Muscle layer of duodenum (tissue), 2 donors: ENCODE results near the gene MCF2L.
A peak's percentile ranks its signal among the peaks of the same experiment; 100 is the strongest.

Source experiments
- H3K27ac ChIP-seq: one replicate; pipeline ENCODE4 v1.7.0; 2013; ENCODE audit warnings: mild to moderate bottlenecking, low read length
- H3K27me3 ChIP-seq: one replicate; pipeline ENCODE4 v1.7.0; 2013; ENCODE audit warnings: low read depth, mild to moderate bottlenecking, control low read depth, low read length
- H3K36me3 ChIP-seq, 2 donors: one replicate each; pipeline ENCODE4 v1.7.0; 2013; ENCODE audit warnings: low read length in 2 of 2, control low read depth in 1 of 2, mild to moderate bottlenecking in 1 of 2; ENCODE audit not compliant: insufficient read depth in 2 of 2, control insufficient read depth in 1 of 2
- H3K4me1 ChIP-seq, 2 donors: one replicate each; pipeline ENCODE4 v1.7.0; 2013; ENCODE audit warnings: low read length in 2 of 2, mild to moderate bottlenecking in 2 of 2, control low read depth in 1 of 2, moderate library complexity in 1 of 2; ENCODE audit not compliant: insufficient read depth in 2 of 2, control insufficient read depth in 1 of 2
- H3K4me3 ChIP-seq, 2 donors: one replicate each; pipeline ENCODE4 v1.7.0; 2013; ENCODE audit warnings: low read length in 2 of 2, low read depth in 1 of 2, mild to moderate bottlenecking in 1 of 2
- H3K9me3 ChIP-seq, 2 donors: one replicate each; pipeline ENCODE4 v1.7.0; 2013; ENCODE audit warnings: low read length in 2 of 2, control low read depth in 1 of 2, mild to moderate bottlenecking in 1 of 2; ENCODE audit not compliant: control insufficient read depth in 1 of 2
- donor health status: healthy.

MCF2L gene

DNA sequence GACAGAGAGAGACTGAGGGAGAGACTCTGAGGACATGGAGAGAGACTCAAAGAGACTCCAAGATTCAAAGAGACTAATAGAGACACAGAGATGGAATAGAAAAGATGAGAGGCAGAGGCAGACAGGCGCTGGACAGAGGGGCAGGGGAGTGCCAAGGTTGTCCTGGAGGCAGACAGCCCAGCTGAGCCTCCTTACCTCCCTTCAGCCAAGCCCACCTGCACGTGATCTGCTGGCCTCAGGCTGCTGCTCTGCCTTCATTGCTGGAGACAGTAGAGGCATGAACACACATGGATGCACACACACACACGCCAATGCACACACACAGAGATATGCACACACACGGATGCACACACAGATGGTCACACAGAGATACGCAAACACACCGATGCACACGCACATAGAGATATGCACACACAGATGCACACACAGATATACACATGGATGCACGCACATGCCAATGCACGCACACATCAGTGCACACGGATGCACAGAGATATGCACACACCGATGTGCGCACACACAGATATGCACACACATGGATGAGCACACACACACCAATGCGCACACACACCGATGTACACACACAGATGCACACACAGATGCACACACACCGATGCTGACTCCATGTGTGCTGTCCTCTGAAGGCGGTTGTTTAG lies 150.3 kb downstream of the MCF2L start:
- H3K27me3 ChIP-seq, result no peaks in the 10 kb centered on the region
- no peaks in the 10 kb centered on the region for H3K4me1 ChIP-seq
- no peaks in the 10 kb centered on the region for H3K9me3 ChIP-seq
- H3K27ac ChIP-seq, result no peak overlapping the region
- no peak overlapping the region for H3K4me3 ChIP-seq
- no peaks in the 10 kb centered on the region for H3K36me3 ChIP-seq

DNA sequence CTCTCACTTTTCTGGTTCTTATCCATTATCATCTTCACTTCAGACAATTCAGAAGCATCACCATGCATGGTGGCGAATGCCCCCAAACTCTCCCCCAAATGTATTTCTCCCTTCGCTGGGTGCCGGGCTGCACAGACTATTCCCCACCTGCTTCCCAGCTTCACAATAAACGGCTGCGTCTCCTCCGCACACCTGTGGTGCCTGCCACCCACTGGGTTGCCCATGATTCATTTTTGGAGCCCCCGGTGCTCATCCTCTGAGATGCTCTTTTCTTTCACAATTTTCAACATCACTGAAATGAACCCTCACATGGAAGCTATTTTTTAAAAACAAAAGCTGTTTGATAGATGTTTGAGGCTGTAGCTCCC lies 150.8 kb downstream of the MCF2L start:
- Histone ChIP-seq H3K36me3 (no peaks in the 10 kb centered on the region), H3K9me3 (no peaks in the 10 kb centered on the region), H3K4me1 (no peaks in the 10 kb centered on the region), H3K27me3 (no peaks in the 10 kb centered on the region), H3K27ac (no peak overlapping the region), H3K4me3 (no peak overlapping the region)

DNA sequence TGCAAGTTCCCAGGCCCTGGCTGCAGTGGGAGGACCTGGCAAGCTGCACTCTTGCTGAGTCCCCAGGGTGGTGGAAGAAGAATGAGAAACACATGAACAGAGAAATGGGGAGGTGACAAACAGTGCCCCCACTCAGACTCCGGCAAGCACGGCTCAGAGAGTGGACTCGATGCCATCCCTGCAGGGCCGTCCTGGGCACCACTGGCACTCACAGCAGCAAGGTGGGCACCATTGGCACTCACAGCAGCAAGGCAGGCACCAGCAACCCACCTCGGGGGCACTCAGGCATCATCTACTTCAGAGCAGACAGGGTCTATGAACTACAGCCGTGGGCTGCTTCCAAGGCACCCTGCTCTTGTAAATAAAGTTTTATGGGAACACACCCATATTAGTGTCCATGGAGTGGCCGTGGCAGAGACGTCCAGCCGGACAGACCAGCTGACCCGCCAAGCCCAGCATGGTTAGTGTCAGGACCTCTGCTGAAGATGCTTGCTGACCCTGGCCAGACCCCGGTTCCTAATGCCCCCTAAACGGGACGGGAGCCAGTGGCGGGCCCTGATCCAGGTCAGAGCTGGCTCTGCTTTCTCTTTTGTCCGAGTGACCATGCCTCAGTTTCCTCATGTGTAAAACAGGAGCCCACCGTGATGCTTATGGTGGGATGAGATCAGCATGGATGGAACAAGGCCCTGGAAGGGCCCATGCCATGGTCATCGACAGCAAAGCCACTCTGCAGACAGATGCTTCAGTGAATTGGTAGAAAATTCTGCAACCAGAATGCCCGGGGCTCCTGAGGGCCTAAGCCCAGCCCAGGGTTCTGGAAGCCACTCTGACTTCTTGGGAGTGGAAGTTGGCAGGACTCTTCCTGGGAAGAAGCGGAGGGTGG lies 151.5 kb downstream of the MCF2L start:
- Histone ChIP-seq H3K27me3 (no peaks in the 10 kb centered on the region), H3K36me3 (no peaks in the 10 kb centered on the region), H3K4me3 (no peak overlapping the region), H3K4me1 (no peaks in the 10 kb centered on the region), H3K9me3 (no peaks in the 10 kb centered on the region), H3K27ac (no peak overlapping the region)

DNA sequence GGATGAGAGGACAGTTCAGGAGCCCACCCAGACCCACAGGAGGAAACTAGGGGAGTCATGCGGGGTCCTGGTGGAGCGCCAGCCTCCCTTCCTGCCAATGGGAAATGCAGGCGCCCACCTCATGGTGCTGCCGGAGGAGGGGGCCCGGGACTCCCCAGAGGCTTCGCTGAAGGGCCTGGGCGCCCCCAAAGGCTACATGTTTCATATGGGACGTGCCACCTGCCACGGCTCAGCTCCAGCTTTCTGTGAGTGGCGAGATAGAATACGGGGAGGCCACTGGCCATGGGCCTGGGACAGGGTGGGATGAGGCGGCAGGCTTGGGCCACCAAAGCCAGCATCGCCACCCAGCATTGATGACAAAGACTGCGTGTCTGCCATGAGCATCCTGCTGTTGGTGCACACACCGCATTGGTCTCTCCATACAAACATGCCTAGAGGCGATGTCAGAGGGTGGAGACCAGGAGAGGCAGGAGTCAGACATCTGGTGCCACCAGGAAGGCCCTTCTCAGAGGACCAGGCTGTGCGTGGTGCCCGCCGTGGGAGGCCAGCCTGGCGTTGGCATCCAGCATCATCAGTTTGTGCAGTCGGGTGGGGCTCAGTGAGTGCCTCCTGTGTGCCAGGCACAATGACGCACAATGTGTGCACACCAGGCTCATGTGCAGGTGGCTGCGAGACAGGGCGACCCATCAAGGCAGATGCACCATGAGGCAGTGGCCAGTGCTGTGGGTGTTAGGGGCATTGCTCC lies 152.3 kb downstream of the MCF2L start:
- Histone ChIP-seq H3K4me3 (no peak overlapping the region), H3K27ac (no peak overlapping the region), H3K36me3 (no peaks in the 10 kb centered on the region), H3K9me3 (no peaks in the 10 kb centered on the region), H3K27me3 (no peaks in the 10 kb centered on the region), H3K4me1 (no peaks in the 10 kb centered on the region)

DNA sequence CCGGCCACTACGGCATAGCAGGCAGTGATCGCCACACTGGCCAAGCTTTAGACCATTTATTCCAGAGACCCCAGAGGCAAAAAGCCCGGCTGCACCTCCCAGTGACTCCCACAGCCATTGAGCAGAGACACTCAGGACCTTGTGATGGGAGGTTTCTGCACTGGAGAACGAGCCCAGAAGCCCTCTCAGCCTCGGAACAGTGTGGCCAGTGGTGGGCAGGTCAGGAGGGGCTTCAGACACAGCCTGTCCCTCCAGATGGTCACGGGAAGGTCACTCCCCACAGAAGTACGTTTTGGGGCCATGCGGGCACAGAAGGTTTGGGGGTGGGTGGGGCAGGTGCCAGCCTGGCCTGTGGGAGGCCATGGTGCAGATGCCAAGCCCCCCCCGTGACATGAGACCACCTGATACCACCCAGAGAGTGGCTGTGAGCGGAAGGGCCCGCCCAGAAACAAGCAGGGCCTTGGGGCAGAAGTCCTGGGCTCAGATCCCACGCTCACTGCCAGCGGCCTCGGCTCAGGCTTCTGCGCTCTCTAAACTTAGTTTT lies 153.0 kb downstream of the MCF2L start:
- Histone ChIP-seq H3K4me3 (peak overlapping the region in 1 of 2 donors; percentile 12), H3K4me1 (no peaks in the 10 kb centered on the region), H3K9me3 (no peaks in the 10 kb centered on the region), H3K27me3 (no peaks in the 10 kb centered on the region), H3K36me3 (no peaks in the 10 kb centered on the region), H3K27ac (no peak overlapping the region)

DNA sequence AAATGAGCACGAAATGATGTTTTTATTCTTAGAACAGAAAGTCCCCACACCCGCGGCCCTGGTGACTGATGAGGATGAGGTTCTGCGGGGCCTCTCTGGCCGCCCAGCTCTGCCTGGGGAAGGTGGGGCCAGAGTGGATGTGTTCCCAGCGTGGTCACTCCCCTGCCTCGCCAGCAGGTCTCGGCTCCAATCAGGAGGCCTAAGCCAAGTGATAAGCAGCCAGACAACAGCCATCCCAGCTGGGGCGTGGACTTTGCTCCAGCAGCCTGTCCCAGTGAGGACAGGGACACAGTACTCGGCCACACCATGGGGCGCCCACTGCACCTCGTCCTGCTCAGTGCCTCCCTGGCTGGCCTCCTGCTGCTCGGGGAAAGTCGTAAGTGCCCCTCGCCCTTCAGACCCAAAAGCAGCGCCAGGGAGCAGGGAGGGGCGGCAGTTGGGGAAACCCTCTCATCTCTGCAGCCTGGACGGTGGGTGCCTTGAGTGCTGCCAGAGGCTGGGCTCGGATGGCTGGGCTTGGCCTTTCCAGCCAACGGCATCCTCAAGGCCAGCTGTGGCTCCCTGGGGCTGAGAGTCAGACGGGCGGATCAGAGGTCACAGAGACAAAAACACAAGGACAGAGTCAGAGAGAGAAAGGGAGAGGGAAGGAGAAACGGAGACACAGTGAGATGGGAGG lies 153.7 kb downstream of the MCF2L start, which contains the start of gene F10:
TSS of gene F10 (plus strand) at position 250 of the 676 bp plus-strand sequence. CDS start at position 307, 57 bp downstream.
- Histone ChIP-seq H3K4me1 (no peaks in the 10 kb centered on the region), H3K27ac (no peak within 1 kb of the TSS), H3K36me3 (no peaks in the 10 kb centered on the region), H3K9me3 (no peaks in the 10 kb centered on the region), H3K4me3 (peak within 1 kb of the TSS in 1 of 2 donors; percentile 12), H3K27me3 (no peaks in the 10 kb centered on the region)

DNA sequence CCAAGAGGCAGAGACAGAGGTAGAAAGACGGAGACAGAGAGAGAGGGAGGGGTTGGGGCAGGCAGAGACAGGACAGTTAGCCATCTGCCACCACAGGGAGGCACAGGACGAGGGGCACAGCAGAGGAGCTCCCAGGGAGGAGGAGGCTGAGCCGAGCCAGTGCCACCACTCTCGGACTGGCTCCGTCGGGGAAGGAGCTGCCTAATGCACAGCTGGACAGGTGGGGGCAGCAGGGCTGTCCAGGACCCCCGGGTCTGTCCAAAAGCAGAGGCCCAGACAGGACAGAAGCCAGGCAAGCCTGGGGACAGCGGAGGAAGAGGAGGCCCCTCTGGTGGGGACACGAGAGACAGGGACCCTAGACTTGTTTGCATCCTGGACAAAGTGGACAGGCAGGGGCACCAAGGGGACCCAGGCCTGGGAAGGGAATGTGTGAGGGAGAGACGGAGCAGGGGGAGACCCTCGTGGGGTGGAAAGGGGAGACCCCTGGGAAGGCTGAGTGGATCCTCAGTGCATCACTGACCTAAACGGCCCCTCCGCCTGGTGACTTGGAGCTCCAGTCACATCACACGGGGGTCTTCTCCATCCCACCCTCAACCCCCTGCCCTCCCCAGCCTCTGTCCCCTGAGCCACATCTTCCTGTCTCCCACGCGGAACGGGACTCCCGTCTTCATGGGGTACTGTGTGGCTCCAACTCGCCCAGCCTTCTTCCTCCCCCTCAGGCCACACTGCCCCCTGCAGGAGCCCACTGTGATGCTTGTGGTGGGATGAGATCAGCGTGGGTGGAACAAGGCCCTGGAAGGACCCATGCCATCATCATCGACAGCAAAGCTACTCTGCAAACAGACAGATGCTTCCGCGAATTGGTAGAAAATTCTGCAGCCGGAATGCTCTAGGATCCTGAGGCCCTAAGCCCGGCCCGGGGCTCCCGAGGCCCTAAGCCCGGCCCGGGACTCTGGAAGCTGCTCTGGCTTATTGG lies 154.5 kb downstream of the MCF2L start:
- Histone ChIP-seq H3K9me3 (no peaks in the 10 kb centered on the region), H3K27ac (no peak overlapping the region), H3K4me3 (peak overlapping the region in 1 of 2 donors; percentile 12)

DNA sequence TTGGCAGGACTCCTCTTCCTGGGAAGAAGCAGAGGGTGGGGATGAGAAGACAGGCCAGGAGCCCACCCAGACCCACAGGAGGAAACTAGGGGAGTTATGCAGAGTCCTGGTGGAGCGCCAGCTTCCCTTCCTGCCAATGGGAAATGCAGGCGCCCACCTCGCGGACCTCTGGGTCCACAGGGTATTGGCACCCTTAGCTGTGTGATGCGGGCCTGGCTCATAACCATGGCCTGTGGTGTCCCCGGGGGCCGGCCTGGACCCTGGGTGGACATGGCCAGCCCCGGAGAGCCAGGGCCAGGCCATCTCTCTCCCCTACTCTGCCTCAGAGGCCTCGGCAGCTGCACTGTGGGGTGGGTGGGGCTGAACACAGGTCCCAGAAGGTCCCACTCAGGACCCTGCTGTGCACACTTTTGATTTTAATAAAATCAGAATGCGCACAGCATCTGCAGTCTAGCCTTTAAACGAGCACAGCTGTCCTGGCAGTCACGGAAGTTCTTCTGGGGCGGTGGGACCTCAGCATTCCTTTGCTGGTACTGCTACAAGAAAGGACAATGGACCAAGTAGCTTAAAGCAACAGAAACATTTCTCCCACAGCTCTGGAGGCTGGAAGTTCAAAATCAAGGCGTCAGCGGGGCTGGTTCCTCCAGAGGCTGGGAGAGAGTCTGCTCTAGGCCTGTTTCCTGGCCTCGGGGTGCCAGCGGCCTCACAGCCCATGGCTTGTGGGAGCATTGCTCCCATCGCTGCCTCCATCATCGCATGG lies 155.4 kb downstream of the MCF2L start:
- no peaks in the 10 kb centered on the region for H3K27me3 ChIP-seq
- H3K4me1 ChIP-seq, result no peaks in the 10 kb centered on the region
- no peak overlapping the region for H3K27ac ChIP-seq
- H3K9me3 ChIP-seq, result no peaks in the 10 kb centered on the region
- no peak overlapping the region for H3K4me3 ChIP-seq
- H3K36me3 ChIP-seq, result no peaks in the 10 kb centered on the region

More for the DNA sequence above, 154.5 kb downstream of the MCF2L start:
- Histone ChIP-seq H3K4me1 (no peaks in the 10 kb centered on the region), H3K36me3 (no peaks in the 10 kb centered on the region), H3K27me3 (no peaks in the 10 kb centered on the region)

DNA sequence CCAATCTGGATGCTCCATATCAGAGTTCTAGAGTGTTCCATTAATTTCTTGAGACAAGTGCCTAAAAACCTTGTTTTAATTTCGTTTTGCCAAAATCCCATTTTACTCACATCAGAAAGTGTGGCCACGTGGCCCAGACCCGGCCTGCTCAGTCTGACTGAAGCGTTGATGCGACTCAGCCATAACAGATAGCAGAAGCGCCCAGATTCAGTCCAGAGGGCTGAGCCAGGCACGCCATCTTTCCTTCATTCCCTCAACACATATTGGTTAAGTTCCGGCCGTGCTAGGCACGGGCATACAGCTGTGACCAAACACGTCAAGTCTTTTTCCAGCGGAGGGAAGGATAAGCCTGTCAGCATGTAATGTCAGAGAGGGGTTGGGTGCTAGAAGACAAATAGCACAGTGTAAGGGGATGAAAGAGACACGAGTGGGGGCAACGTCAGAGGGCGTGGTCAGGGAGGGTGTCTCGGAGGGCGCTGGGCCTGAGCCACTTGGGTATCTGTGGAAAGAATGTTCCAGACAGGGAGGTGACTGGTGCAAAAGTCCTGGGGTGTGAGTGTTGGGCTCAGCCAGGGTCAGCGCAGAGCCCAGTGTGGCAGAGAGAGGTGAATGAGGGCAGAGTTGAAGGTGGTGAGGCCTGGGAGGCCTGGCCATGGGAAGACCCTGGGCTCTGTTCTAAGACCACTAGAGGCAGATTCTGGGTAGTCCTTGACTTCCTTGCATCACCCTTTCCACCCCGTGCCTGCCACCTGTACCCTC lies 156.7 kb downstream of the MCF2L start:
- Histone ChIP-seq H3K27me3 (no peaks in the 10 kb centered on the region), H3K9me3 (no peaks in the 10 kb centered on the region), H3K4me3 (no peak overlapping the region), H3K36me3 (no peaks in the 10 kb centered on the region), H3K4me1 (no peaks in the 10 kb centered on the region), H3K27ac (no peak overlapping the region)
